Testis (tissue), 2 donors: ENCODE measurements around the gene CARD18.

ENCODE experiments used
- POLR2A ChIP-seq: fragments of 450-650 bp; IDR thresholded peaks from one replicate; pipeline ENCODE4 v1.6.1; 2017; ENCODE audit warnings: antibody characterized with exemption, mild to moderate bottlenecking, moderate library complexity
- TF ChIP-seq, protein P1 (sequence below), 3 experiments: fragments of 450-650 bp in 2 of 3; fragments of 200-600 bp in 1 of 3; sonication (generic) in 1 of 3; IDR thresholded peaks; one replicate each; pipeline ENCODE4 v1.5.1; 2016 to 2019; ENCODE audit warnings: antibody characterized with exemption in 3 of 3, mild to moderate bottlenecking in 2 of 3, moderate library complexity in 1 of 3

DNA sequence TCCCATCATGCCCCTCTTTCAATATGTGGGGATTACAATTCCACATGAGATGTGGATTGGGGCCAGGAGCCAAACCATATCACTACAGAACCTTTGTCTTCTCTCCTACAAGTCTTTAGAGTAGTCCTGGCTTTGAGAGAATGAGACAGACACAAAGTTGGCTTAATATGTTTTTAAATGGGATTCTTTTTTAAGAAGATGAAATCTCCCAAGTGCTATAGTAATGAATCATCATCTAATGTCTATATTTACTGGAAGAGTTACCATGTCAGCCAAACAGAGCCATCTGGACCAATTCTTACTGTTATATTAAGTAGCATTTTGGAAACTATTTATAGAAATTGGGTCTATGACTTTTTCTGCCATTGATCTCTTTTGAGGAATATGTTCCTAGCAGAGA, 38.1 kb upstream of the CARD18 start:
- TF ChIP-seq, protein P1, sequence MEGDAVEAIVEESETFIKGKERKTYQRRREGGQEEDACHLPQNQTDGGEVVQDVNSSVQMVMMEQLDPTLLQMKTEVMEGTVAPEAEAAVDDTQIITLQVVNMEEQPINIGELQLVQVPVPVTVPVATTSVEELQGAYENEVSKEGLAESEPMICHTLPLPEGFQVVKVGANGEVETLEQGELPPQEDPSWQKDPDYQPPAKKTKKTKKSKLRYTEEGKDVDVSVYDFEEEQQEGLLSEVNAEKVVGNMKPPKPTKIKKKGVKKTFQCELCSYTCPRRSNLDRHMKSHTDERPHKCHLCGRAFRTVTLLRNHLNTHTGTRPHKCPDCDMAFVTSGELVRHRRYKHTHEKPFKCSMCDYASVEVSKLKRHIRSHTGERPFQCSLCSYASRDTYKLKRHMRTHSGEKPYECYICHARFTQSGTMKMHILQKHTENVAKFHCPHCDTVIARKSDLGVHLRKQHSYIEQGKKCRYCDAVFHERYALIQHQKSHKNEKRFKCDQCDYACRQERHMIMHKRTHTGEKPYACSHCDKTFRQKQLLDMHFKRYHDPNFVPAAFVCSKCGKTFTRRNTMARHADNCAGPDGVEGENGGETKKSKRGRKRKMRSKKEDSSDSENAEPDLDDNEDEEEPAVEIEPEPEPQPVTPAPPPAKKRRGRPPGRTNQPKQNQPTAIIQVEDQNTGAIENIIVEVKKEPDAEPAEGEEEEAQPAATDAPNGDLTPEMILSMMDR (IDR thresholded peaks at IDR 0.05), result no peak
- TF ChIP-seq POLR2A, result no peak
